Measurements from ENCODE around the gene CDK19. TPM values are rescaled to one million over a fixed set of nuclear protein-coding genes. Genes with fewer than 3 reads are reported as not detected.

The CDK19 gene
- total and polyA plus RNA-seq, 9 of the 15 experiments (the other 6 are each of a cell fraction or from before 2014, with no cell fraction given), result 3.8 to 15.2 (median 7.4) TPM

GRCh38 chr6:110646951-110647910 is 168.0 kb downstream of the CDK19 start:
- DNase-seq (ENCODE audit: extremely low read depth in 1 of 4, low spot score in 3 of 4) (peak in 1 of 4 experiments; percentile 8), FAIRE-seq (no peak), ATAC-seq (no peak)
- CTCF ChIA-PET (ENCODE audit: low intra/inter-chr PET ratio), result interaction anchor here (0.6 kb wide), 1 partner anchor 933 kb away, joined by 3 read pairs; no protein-coding TSS in a partner anchor
- no peak overlapping the region for H3K4me2 ChIP-seq (ENCODE audit: insufficient read depth, low read length)
- no peaks in the 10 kb centered on the region for H3K79me2 ChIP-seq (ENCODE audit: control insufficient read depth, insufficient read depth, low read length)
- H4K20me1 ChIP-seq (replicated peaks; ENCODE audit: control insufficient read depth, insufficient read depth, low read length), result no peaks in the 10 kb centered on the region
- H3K4me1 ChIP-seq (replicated peaks in 1 of 2; ENCODE audit: control insufficient read depth in 2 of 2, insufficient read depth in 2 of 2, low read length in 2 of 2), result no peaks in the 10 kb centered on the region
- H3K27me3 ChIP-seq (ENCODE audit: control insufficient read depth in 2 of 2, insufficient read depth in 2 of 2, low read length in 2 of 2), result no peaks in the 10 kb centered on the region
- no peaks in the 10 kb centered on the region for H3K9me1 ChIP-seq (ENCODE audit: control insufficient read depth, insufficient read depth, low read length)
- H3K27ac ChIP-seq (ENCODE audit: extremely low read depth, low read depth, low read length), result no peak overlapping the region
- in situ Hi-C loops (cut with MboI) (no loop called here), intact Hi-C loops (cut with micrococcal nuclease) (no loop called here)
- 71% methylated on average over 17 of the region's 19 CpGs for WGBS (ENCODE audit: insufficient coverage, low coverage, missing lambda C conversion rate)
- no peaks in the 10 kb centered on the region for H3K9me3 ChIP-seq (replicated peaks; ENCODE audit: control insufficient read depth, insufficient read depth, low read depth, low read length)
- no peak overlapping the region for H3K9ac ChIP-seq (ENCODE audit: insufficient read depth in 1 of 2, low read depth in 2 of 2, low read length in 2 of 2)
- no peak overlapping the region for H3K4me3 ChIP-seq
- BruUV-seq (replicated peaks), result no TSS peak
- H2AFZ ChIP-seq (ENCODE audit: low read depth, low read length), result no peak overlapping the region
- POLR2A ChIA-PET, result no interaction called here
- no peaks in the 10 kb centered on the region for H3K36me3 ChIP-seq (ENCODE audit: control insufficient read depth, insufficient read depth, low read length)
- TF ChIP-seq ZNF133 (CRISPR knock-in tag; IDR thresholded peaks at IDR 0.05) (no peak), ZBTB7A (IDR thresholded peaks at IDR 0.05; ENCODE audit: borderline replicate concordance, control insufficient read depth, low read depth, low read length) (0 out of 2 replicates have a peak, but pooled peaks have one; percentile 20), IRF1 (CRISPR knock-in tag; IDR thresholded peaks at IDR 0.05; ENCODE audit: borderline replicate concordance) (no peak), MIER1 (IDR thresholded peaks at IDR 0.05; ENCODE audit: low read depth) (no peak), ATF1 (CRISPR knock-in tag; IDR thresholded peaks at IDR 0.05) (no peak), ATF1 (tag; IDR thresholded peaks at IDR 0.05) (no peak), CTCF (IDR thresholded peaks at IDR 0.05 in 2 of 3, conservative IDR thresholded peaks at IDR 0.05 in 1 of 3; ENCODE audit: insufficient read depth in 2 of 3, low read depth in 1 of 3, low read length in 3 of 3) (peak in 2 of 3 experiments; percentile 15 to 53; a peak in 4 of 6 replicates), HNRNPLL (IDR thresholded peaks at IDR 0.05; ENCODE audit: low read depth, low read length, poor library complexity, severe bottlenecking) (no peak), ZBTB33 (CRISPR knock-in tag; IDR thresholded peaks at IDR 0.05) (peak; percentile 34; the same call in 1 of the 2 replicates), ZNF324 (CRISPR knock-in tag; IDR thresholded peaks at IDR 0.05) (no peak), ZNF778 (CRISPR knock-in tag; IDR thresholded peaks at IDR 0.05) (no peak), HMG20A (CRISPR knock-in tag; conservative IDR thresholded peaks at IDR 0.05) (no peak), SREBF2 (CRISPR knock-in tag; IDR thresholded peaks at IDR 0.05) (no peak), DNMT1 (IDR thresholded peaks at IDR 0.05) (no peak), SMC3 (conservative IDR thresholded peaks at IDR 0.05; ENCODE audit: insufficient read depth, low read depth, low read length) (0 out of 2 replicates have a peak, but pooled peaks have one; percentile 12), EGR1 (conservative IDR thresholded peaks at IDR 0.05) (no peak), SIRT6 (IDR thresholded peaks at IDR 0.05; ENCODE audit: low read depth, low read length) (no peak), ZBTB1 (CRISPR knock-in tag; IDR thresholded peaks at IDR 0.05; ENCODE audit: borderline replicate concordance, low read depth) (no peak)

All from K562 (cell line).